Measurements from ENCODE around the gene CLSTN3. TPM values are rescaled to one million over a fixed set of nuclear protein-coding genes. Genes with fewer than 3 reads are reported as not detected.

Gene CLSTN3
- total RNA-seq, 1 donor from 2014 or later: 46.2 TPM

GRCh38 chr12:7207866-7208625, 77.9 kb downstream of the CLSTN3 start:
- H3K27me3 ChIP-seq: no peaks in the 10 kb centered on the region
- TF ChIP-seq CTCF (IDR thresholded peaks at IDR 0.05) (no peak), POLR2AphosphoS5 (IDR thresholded peaks at IDR 0.05; ENCODE audit: insufficient read depth in 1 of 2, low read depth in 1 of 2) (no peak), POLR2A (IDR thresholded peaks at IDR 0.05) (no peak)
- DNase-seq (ENCODE audit: extremely low spot score in 2 of 2): no peak
- H3K4me3 ChIP-seq: no peak overlapping the region
- H3K27ac ChIP-seq: no peak overlapping the region
- H3K4me1 ChIP-seq: no peaks in the 10 kb centered on the region
- H3K36me3 ChIP-seq: peaks cover 0 to 87% of the 10 kb centered on the region in 2 donors
- H3K9me3 ChIP-seq: no peaks in the 10 kb centered on the region
- intact Hi-C loops (cut with DNase I): no loop called here

Small RNA genes within 50 kb of the gene (small RNA-seq; reads per million reads assigned to genes)
- not detected for gene RNU6-485P

Other genes starting within 250 kb of the CLSTN3 start
- gene LRRC23, start 225.5 kb upstream of the CLSTN3 start, total RNA-seq: 8.6 TPM
- 20.1 TPM for gene ENO2, start 215.8 kb upstream of the CLSTN3 start, total RNA-seq
- 92.1 TPM for gene ATN1, start 202.4 kb upstream of the CLSTN3 start, total RNA-seq
- not detected for gene RNU7-1, start 186.6 kb upstream of the CLSTN3 start, total RNA-seq
- 760 TPM for gene C12orf57, start 186.3 kb upstream of the CLSTN3 start, total RNA-seq
- 17.4 TPM for gene PTPN6, start 179.0 kb upstream of the CLSTN3 start, total RNA-seq
- 199 TPM for gene PHB2, start 159.7 kb upstream of the CLSTN3 start, total RNA-seq
- 21.9 TPM for gene EMG1, start 159.5 kb upstream of the CLSTN3 start, total RNA-seq
- 42.0 TPM for gene LPCAT3, start 111.9 kb upstream of the CLSTN3 start, total RNA-seq
- gene C1S, start 69.7 kb upstream of the CLSTN3 start, total RNA-seq: 541 TPM
- gene C1R, start 37.9 kb upstream of the CLSTN3 start, total RNA-seq: 830 TPM
- 122 TPM for gene C1RL, start 21.2 kb upstream of the CLSTN3 start, total RNA-seq
- 3.7 TPM for gene RBP5, start 1.5 kb upstream of the CLSTN3 start, total RNA-seq
- gene PEX5, start 59.3 kb downstream of the CLSTN3 start, total RNA-seq: 31.2 TPM
- not detected for gene ACSM4, start 173.7 kb downstream of the CLSTN3 start, total RNA-seq